Muscle of back (tissue), 11 donors: ENCODE data around the gene PHF2. TPM values are rescaled to one million over a fixed set of nuclear protein-coding genes. Genes with fewer than 3 reads are reported as not detected.

ENCODE experiments used
- DNase-seq, 3 donors: peaks; one replicate each; pipeline versions ENCODE4 v3.0.0 to v3.0.0-alpha.2; 2013
- polyA plus RNA-seq, 10 donors: library from polyadenylated mRNA; unstranded; fragments of 120-200 nt; gene quantifications; one replicate each; pipeline ENCODE4 v1.2.1, GENCODE V29; 2013; ENCODE audit not compliant: insufficient read length in 10 of 10

Gene PHF2
- polyA plus RNA-seq, 10 donors: 32.4 to 46.9 (median 35.8) TPM

DNA sequence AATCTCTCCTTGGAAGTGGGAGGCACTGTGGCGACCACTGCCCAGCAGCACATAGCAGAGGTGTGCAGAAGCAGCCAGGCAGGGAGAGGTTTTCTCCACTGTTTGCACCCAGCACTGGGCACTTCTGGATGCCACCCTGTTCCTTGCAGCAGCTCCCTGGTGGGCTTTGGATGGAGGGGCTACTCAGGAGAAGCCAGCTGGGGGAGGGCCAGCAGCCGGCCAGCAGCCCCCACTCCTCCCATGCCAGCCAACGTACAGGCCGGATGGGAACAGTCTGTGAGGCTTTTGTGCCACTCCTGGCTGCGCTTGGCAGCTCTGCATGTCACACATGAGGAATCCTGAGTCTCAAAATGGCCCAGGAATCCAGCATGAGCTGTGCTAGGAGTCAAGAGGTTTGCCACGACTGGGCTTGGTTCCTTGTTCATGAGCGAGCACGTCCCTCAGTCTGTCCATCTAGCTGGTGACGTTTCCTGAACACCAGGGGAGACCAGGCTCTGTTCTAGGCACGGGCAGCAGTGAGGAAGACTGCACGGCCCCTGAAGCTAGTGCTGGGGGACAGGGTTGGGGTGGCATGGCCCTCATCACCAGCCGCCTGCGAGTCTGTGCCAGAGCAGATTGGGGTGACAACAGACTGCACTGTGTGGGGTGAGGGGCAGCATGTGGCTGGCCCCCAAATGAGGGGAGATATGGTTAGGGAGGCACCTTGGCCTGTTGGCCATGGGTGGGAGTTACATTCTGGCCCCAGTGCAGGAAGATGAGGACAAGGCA, 10.1 kb downstream of the PHF2 start:
- no peak for DNase-seq

DNA sequence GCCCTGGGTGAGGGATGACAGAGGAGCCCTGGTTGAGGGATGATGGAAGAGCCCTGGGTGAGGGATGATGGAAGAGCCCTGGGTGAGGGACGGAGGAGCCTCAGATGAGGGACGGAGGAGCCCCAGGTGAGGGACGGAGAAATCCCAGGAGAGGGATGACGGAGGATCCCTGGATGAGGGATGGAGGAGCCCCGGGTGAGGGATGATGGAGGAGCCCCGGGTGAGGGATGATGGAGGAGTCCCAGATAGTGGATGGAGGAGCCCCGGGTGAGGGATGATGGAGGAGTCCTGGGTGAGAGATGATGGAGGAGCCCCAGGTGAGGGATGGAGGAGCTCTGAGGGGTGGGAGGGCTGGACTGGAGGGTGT, 10.9 kb downstream of the PHF2 start:
- DNase-seq: no peak

DNA sequence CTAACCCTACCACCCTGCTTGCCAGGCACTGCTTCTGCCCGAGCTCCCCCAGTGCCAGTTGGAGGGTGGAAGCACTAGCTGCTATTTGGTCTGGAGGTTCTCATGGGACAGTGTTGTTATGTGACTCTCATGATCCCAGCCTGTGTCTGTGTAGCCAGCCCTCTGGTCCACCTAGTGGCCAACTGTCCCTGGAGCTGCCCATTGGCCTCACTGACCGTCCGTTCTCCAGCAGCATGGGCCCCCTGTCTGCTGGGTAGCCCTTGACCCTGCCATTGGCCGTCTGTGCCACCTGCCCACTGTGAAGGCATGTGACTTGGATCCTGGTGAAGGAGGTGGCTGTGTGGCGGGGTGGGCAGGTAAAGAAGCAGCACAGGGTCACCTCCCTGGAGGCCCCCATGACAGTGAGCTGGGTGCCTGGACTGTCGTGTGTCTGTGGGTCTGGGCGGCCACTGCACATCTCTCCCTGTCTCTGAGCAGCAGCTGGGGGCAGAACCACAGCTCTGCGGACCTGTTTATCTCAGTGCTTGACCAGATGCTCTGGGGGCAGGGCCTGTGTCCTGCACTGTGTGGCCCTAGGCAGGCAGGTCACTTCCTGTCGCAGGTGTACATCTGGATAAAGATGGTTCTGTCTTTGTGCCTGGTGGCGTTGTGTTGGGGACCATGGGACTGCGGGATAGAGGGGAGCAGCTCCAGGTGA, 11.4 kb downstream of the PHF2 start:
- DNase-seq: no peak

GRCh38 chr9:93588641-93589609, 12.5 kb downstream of the PHF2 start:
- DNase-seq: peak in 1 of 3 donors; percentile 53

DNA sequence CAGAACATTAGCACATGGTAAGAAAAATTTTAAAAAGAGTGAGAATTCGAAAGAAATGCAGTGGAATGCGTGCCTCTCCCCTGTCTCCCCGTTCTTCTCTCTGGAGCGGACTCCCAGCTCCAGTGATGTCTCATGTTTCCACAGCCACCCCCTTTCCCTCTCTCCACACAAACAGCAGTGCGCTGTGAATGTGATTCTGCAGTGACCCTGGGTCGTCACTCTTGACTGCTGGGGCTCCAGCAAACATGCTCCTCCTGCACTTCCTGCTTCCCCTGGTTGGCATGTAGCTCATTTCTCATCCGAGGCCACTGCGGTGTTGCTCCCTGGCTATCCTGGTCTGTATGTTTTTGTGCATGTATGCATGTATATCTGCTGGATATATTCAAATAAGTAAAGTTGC, 13.3 kb downstream of the PHF2 start:
- peak in 2 of 3 donors; percentile 25 to 72 for DNase-seq

DNA sequence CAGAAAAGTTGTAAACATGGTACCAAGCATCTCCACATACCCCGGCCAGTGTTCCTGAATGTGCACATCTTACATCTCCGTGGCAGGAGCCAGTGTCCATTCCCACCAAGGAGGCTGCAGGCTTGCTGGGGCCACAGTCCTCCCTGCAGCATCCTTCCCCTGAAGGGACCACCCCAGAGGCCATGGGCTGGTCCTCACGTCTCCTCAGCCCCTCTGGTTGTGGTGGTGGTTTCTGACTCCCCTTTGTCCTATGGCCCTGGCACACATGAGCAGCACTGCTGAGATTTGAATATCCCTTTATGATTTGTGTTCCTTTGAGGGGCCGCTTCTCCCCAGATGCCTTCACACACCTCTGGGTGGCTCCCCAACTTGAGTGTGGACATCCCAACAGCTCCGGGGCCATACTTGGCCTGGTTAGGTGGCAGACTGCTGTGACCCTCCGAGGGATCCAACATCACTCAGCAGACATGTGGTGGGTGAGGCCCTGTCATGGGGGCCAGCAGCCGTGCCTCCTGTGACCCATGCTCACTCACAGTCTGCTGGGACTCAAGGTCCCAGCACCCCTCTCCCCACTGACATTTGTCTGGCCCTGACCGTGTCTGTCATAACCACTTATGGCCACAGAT, 14.3 kb downstream of the PHF2 start:
- DNase-seq: no peak

DNA sequence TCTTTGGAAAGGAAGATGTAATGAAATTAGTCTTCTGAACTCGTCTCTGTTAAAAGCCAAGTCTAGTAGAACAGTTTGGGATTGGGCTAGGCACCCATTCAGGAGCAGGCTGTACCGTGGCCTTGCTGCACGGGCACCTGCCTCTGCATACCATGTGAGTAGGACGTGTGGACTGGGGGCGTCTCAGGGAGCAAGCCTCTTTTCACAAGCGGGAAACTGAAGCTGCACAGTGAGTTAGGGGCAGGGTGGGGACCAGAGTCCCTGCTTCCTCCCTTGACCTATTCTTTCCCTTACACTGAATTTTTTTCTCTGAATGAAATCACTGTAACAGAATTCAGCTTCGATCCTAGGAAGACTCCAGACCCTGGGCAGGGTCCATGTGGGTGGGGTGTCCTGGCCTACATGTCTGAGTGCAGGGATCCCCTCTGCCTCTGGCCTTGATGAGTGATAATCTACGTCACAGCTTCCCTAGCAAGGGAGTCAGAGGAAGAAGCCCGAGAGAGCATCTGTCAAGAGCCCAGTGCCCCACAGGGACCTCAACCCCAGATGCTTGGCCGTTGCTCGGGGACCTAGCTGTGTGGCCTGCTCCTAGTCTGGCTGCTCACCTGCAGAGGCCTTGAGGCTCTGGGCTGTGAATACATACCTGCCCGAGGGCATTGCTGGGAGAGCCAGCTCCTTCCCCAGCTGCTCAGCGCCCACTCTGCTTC, 15.1 kb downstream of the PHF2 start:
- no peak for DNase-seq

GRCh38 chr9:93592008-93592642, 15.7 kb downstream of the PHF2 start:
- DNase-seq: no peak

DNA sequence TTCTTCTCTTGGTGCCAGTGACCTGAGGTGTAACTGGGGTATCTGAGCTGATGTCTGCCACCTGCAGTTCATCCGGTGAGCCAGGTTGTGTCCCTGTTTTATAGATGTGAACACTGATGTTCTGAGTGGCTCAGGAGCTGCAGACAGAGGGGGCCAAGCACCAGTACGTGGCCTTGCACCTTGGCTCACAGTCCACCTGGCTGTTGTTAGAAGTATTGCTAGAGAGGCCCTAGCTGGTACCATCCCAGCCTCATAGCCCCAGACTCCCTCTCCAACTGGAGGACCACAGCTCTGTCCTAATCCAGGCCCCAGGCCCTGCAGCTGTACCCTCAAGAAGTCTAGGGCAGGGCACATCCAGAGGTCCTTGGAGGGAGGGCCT, 16.2 kb downstream of the PHF2 start:
- no peak for DNase-seq

GRCh38 chr9:93593144-93593658, 16.8 kb downstream of the PHF2 start:
- peak; percentile 42 to 80 (median 59) for DNase-seq

DNA sequence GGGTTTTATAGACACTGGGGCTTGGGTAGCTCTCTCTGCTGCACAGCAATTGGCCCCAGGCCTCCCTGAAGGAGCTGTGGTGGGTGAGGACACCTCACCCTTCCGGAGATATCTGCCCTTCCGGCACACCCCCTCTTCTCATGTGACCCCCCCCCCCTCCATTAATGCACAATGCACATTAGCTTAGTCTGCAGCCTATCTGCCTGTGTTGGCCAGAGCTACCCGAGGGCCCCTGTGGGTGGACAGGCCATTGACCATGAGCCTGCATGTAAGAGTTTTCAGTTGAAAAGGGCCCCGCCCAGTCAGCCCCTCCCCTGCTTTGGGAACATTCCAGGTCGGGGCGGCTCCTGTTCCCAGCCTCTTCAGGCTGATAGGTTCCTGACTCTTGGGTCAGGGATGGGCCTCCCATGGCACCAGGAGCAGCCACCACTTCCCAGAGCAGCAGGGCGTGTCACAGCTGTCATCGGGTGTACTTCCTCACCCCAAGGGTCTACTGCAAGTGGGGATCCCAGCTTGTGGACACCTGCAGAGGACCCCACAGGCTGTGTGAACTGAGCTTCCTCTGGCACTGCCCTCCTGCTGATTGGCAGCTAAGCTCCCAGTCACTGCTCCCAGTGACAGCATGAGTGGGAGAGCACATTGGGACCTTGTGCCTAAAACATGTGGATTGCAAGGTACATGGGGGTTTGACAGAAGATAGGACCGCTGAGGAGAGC, 17.8 kb downstream of the PHF2 start:
- no peak for DNase-seq

DNA sequence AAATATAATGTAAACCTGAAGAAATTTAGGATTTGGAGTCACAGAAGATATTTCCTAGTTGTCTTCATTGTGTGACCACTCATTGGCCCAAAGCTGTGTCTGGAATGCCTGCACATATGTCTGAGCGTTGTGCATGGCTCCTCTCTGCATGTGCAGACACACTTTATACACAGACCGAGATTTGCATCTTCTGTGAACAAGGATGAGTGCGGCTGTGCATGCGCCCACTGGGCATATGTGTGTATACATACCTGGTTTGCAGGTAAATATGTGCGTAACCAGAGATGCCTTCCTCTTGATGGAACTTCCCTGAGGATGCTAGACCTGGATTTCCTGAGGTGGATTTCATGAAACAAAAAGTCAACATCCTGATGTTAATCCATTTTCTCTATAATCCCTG, 19.1 kb downstream of the PHF2 start:
- no peak for DNase-seq

- no peak for DNase-seq
Measured at GRCh38 chr9:93595861-93596365, 19.5 kb downstream of the PHF2 start.

DNA sequence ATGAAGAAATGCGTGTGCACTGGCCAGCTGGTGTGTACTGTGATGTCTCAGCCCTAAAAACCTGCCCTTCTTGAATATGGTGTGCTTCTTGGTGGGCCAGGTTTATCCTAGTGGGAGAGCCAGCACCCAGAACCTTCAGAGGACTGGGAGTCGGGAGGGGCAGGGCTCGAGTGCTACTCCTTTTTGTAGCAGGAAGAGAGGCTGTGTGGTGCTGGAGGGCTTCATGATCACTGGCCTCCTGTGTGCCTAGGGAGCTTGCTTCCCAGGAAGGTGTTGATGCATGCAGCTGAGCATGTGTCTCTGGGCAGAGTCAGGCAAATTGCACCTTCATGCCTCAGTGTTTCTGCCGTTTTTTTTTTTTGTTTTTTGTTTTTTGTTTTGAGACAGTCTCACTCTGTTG, 20.0 kb downstream of the PHF2 start:
- DNase-seq: no peak

GRCh38 chr9:93597142-93597706, 20.8 kb downstream of the PHF2 start:
- DNase-seq: no peak

GRCh38 chr9:93597871-93598646, 21.7 kb downstream of the PHF2 start:
- DNase-seq: no peak

DNA sequence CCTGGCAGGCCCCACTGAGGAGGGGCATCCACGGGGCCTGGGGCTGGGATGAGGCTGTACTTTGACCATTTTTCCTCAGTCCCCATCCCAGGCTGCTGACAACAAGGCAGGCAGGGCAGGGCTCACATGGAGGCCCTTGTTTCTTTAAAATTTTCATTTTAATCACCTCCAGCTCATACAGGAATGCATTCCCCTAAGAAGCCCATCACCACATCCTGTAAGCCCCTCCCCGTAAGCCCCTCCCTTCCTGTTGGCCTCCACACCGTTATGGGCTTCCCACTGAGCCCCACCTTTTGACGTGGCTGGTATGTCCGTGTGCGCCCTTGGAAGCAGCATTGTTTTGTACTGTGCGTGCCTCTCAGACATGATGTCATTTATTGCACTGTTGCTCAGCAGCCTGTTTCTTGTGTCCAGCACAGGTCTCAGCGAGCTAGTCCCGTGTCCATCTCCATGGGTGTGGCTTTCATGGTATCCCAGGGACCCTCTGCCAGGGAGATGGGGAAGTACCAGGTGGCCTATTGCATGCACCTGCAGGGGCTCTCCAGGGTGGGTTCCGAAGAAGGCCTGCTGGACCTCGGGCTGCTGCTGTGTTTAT, 22.4 kb downstream of the PHF2 start:
- DNase-seq: no peak
